ENCODE results near the gene LRRC7. TPM values are rescaled to one million over a fixed set of nuclear protein-coding genes. Genes with fewer than 3 reads are reported as not detected.

LRRC7 gene
- polyA plus RNA-seq, 1 donor from 2014 or later, result 141 TPM

DNA sequence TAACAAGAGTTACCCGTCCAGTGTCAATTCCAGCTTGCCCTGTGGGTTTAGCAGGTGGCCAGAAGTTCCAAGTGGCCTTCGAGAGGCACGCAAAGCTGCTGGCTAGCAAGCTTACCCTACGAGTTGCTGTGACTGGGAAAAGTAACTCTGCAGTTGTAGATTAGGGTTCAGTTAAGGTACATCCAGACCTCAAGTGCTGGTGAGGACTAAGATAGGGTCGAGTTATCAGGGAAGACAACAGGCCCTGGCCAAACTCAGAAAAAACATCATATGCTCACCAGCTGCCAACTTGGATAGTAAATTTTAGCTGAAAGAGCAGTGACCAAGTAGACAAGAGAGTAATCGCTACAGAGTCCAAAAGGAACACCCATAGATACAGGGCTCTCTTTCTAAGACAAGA lies 27.7 kb upstream of the LRRC7 start:
- Histone ChIP-seq H3K9me3 (ENCODE audit: low read length) (no peaks in the 10 kb centered on the region), H4K20me1 (ENCODE audit: insufficient read depth) (no peaks in the 10 kb centered on the region), H3K79me2 (replicated peaks; ENCODE audit: insufficient read depth, low read length) (no peaks in the 10 kb centered on the region), H3K9me2 (ENCODE audit: insufficient read depth, low read length) (no peaks in the 10 kb centered on the region), H3K4me3 (ENCODE audit: low read length) (no peak overlapping the region), H2AFZ (ENCODE audit: low read depth, low read length) (no peak overlapping the region), H3F3A (ENCODE audit: insufficient read depth, low read length, poor library complexity, severe bottlenecking) (no peaks in the 10 kb centered on the region), H3K27me3 (ENCODE audit: insufficient read depth, low read depth, low read length) (no peaks in the 10 kb centered on the region), H3K27ac (ENCODE audit: low read length) (no peak overlapping the region), H3K4me2 (ENCODE audit: low read length) (no peak overlapping the region), H3K9ac (ENCODE audit: low read length) (no peak overlapping the region), H3K36me3 (ENCODE audit: insufficient read depth, low read length) (no peaks in the 10 kb centered on the region)
- TF ChIP-seq TAF1 (IDR thresholded peaks at IDR 0.05; ENCODE audit: low read depth), result no peak
- no peak for TF ChIP-seq CTCF (IDR thresholded peaks at IDR 0.05; ENCODE audit: poor library complexity, severe bottlenecking)
- TF ChIP-seq, protein P1, sequence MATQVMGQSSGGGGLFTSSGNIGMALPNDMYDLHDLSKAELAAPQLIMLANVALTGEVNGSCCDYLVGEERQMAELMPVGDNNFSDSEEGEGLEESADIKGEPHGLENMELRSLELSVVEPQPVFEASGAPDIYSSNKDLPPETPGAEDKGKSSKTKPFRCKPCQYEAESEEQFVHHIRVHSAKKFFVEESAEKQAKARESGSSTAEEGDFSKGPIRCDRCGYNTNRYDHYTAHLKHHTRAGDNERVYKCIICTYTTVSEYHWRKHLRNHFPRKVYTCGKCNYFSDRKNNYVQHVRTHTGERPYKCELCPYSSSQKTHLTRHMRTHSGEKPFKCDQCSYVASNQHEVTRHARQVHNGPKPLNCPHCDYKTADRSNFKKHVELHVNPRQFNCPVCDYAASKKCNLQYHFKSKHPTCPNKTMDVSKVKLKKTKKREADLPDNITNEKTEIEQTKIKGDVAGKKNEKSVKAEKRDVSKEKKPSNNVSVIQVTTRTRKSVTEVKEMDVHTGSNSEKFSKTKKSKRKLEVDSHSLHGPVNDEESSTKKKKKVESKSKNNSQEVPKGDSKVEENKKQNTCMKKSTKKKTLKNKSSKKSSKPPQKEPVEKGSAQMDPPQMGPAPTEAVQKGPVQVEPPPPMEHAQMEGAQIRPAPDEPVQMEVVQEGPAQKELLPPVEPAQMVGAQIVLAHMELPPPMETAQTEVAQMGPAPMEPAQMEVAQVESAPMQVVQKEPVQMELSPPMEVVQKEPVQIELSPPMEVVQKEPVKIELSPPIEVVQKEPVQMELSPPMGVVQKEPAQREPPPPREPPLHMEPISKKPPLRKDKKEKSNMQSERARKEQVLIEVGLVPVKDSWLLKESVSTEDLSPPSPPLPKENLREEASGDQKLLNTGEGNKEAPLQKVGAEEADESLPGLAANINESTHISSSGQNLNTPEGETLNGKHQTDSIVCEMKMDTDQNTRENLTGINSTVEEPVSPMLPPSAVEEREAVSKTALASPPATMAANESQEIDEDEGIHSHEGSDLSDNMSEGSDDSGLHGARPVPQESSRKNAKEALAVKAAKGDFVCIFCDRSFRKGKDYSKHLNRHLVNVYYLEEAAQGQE (IDR thresholded peaks at IDR 0.05; ENCODE audit: borderline replicate concordance), result no peak
- TF ChIP-seq EP300 (conservative IDR thresholded peaks at IDR 0.05; ENCODE audit: poor library complexity, severe bottlenecking), result no peak
- TF ChIP-seq POLR2AphosphoS5 (IDR thresholded peaks at IDR 0.05), result no peak
- TF ChIP-seq EZH2 (IDR thresholded peaks at IDR 0.05; ENCODE audit: borderline replicate concordance, insufficient read depth, low read length, poor library complexity, severe bottlenecking), result no peak
- no peak for TF ChIP-seq MXI1 (conservative IDR thresholded peaks at IDR 0.05; ENCODE audit: poor library complexity, severe bottlenecking)
- TF ChIP-seq SMC3 (conservative IDR thresholded peaks at IDR 0.05; ENCODE audit: poor library complexity), result no peak
- TF ChIP-seq RAD21 (conservative IDR thresholded peaks at IDR 0.05), result no peak

DNA sequence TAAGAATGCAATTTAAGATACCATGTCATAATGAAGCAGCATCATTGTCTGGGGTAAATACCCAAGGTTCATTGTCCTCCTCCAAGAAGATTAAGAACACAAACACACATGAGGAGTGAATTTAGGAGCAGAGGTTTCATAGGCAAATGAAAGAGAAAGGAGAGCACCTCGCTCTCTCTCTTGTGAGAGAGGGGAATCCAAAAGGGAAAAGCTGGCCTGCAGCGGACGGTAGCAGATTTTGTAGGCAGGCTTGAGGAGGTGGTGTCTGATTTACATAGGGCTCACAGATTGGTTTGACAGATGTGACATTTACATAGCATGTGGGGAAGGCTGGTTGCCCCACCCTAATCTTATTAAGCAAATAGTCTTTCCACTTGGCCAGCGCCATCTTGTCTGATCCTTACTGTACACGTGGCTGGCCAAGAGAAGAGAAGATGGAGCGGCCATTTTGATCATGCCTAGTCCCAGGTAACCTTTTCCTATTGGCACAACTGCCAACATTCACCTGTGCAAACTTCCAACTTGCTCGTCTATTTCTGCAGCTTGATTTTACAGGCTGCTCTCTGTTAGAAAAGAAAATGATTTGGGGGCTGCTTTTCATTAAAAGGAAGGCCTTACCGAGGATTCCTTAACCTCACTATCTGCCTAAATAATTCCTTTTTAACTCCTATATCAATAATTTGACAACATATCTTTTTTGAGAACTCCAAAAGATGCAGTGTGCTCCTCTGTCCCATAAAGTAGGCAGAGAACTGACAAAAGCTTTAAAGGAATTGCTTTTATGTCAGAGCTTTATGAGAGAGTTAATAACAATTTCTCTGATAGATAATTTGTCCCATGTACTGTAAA lies 16.0 kb upstream of the LRRC7 start:
- Histone ChIP-seq H3F3A (ENCODE audit: insufficient read depth, low read length, poor library complexity, severe bottlenecking) (no peaks in the 10 kb centered on the region), H3K9ac (ENCODE audit: low read length) (no peak overlapping the region), H3K4me2 (ENCODE audit: low read length) (no peak overlapping the region), H3K79me2 (replicated peaks; ENCODE audit: insufficient read depth, low read length) (no peaks in the 10 kb centered on the region), H3K27ac (ENCODE audit: low read length) (no peak overlapping the region), H3K9me2 (ENCODE audit: insufficient read depth, low read length) (no peaks in the 10 kb centered on the region), H3K27me3 (ENCODE audit: insufficient read depth, low read depth, low read length) (no peaks in the 10 kb centered on the region), H4K20me1 (ENCODE audit: insufficient read depth) (no peaks in the 10 kb centered on the region), H3K36me3 (ENCODE audit: insufficient read depth, low read length) (no peaks in the 10 kb centered on the region), H3K4me3 (ENCODE audit: low read length) (no peak overlapping the region), H2AFZ (ENCODE audit: low read depth, low read length) (no peak overlapping the region), H3K9me3 (ENCODE audit: low read length) (no peaks in the 10 kb centered on the region)
- TF ChIP-seq MXI1 (conservative IDR thresholded peaks at IDR 0.05; ENCODE audit: poor library complexity, severe bottlenecking) (no peak), EZH2 (IDR thresholded peaks at IDR 0.05; ENCODE audit: borderline replicate concordance, insufficient read depth, low read length, poor library complexity, severe bottlenecking) (no peak), EP300 (conservative IDR thresholded peaks at IDR 0.05; ENCODE audit: poor library complexity, severe bottlenecking) (no peak), POLR2AphosphoS5 (IDR thresholded peaks at IDR 0.05) (no peak), RAD21 (conservative IDR thresholded peaks at IDR 0.05) (no peak), TAF1 (IDR thresholded peaks at IDR 0.05; ENCODE audit: low read depth) (no peak), SMC3 (conservative IDR thresholded peaks at IDR 0.05; ENCODE audit: poor library complexity) (no peak), CTCF (IDR thresholded peaks at IDR 0.05; ENCODE audit: poor library complexity, severe bottlenecking) (no peak)
- TF ChIP-seq, protein P1 (IDR thresholded peaks at IDR 0.05; ENCODE audit: borderline replicate concordance), result no peak

Measured in neural cell (in vitro differentiated cells).